NB4 (cell line): ENCODE measurements around the gene MAGI2.

Experiments used
- DNase-seq: peaks from one replicate; pipeline ENCODE4 v3.0.0; 2010; ENCODE audit warnings: low read depth
- H3K4me3 ChIP-seq: one replicate; pipeline ENCODE4 v1.5.1; 2011; ENCODE audit warnings: mild to moderate bottlenecking, low read depth, low read length, moderate library complexity
- MAX ChIP-seq: IDR thresholded peaks from 2 replicates; pipeline ENCODE4 v1.6.1; 2011; ENCODE audit warnings: low read depth, low read length
- MYC ChIP-seq: IDR thresholded peaks from 2 replicates; pipeline ENCODE4 v1.6.1; 2011; ENCODE audit warnings: low read depth, low read length
- POLR2A ChIP-seq: IDR thresholded peaks from 2 replicates; pipeline ENCODE4 v1.6.1; 2011; ENCODE audit warnings: mild to moderate bottlenecking; ENCODE audit not compliant: insufficient read length; ENCODE audit errors: extremely low read depth
- TF ChIP-seq, protein P1 (sequence below): IDR thresholded peaks from one replicate; pipeline ENCODE4 v1.5.1; 2012; ENCODE audit warnings: low read depth, low read length

The MAGI2 gene

GRCh38 chr7:79292834-79293233 lies 160.6 kb downstream of the MAGI2 start:
- no peak overlapping the region for H3K4me3 ChIP-seq
- no peak for DNase-seq
- TF ChIP-seq POLR2A (no peak), MYC (no peak), MAX (no peak)
- TF ChIP-seq, protein P1, sequence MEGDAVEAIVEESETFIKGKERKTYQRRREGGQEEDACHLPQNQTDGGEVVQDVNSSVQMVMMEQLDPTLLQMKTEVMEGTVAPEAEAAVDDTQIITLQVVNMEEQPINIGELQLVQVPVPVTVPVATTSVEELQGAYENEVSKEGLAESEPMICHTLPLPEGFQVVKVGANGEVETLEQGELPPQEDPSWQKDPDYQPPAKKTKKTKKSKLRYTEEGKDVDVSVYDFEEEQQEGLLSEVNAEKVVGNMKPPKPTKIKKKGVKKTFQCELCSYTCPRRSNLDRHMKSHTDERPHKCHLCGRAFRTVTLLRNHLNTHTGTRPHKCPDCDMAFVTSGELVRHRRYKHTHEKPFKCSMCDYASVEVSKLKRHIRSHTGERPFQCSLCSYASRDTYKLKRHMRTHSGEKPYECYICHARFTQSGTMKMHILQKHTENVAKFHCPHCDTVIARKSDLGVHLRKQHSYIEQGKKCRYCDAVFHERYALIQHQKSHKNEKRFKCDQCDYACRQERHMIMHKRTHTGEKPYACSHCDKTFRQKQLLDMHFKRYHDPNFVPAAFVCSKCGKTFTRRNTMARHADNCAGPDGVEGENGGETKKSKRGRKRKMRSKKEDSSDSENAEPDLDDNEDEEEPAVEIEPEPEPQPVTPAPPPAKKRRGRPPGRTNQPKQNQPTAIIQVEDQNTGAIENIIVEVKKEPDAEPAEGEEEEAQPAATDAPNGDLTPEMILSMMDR: no peak

GRCh38 chr7:79291498-79291865 lies 162.0 kb downstream of the MAGI2 start:
- DNase-seq: no peak
- no peak overlapping the region for H3K4me3 ChIP-seq
- TF ChIP-seq MYC (no peak), MAX (no peak), POLR2A (no peak)
- TF ChIP-seq, protein P1: no peak

DNA sequence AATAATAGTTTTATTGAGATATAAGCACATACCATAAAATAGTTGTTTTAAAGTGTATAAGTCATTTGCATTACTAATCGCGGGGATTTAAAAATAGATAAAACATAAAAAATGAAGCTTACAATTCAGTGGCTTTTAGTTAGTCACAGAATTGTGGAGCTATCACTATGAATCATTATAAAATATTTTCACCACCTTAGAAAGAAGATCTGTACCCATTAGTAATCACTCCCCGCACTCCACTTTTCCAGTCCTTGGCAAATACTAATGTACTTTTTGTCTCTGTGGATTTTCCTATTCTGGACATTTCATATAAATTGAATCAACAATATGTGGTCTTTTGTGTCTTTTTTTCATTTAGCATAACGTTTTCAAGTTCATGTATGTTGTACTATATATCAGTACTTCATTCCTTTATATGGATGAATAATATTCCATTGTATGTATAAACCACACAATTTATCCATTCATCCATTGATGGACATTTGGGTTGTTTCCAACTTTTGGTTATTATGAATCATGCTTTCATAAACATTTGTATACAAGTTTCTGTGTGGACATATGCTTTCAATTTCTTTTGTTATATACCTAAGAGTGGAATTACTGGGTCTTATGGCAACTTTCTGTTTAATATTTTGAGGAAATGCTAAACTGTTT lies 162.5 kb downstream of the MAGI2 start:
- no peak overlapping the region for H3K4me3 ChIP-seq
- DNase-seq: no peak
- TF ChIP-seq MAX: no peak
- TF ChIP-seq, protein P1: no peak

GRCh38 chr7:79290398-79290797 lies 163.1 kb downstream of the MAGI2 start:
- no peak for DNase-seq
- TF ChIP-seq, protein P1: no peak
- TF ChIP-seq MAX (no peak), POLR2A (no peak)
- H3K4me3 ChIP-seq: no peak overlapping the region

- TF ChIP-seq MYC (no peak), POLR2A (no peak), MAX (no peak)
- TF ChIP-seq, protein P1: no peak
- H3K4me3 ChIP-seq: no peak overlapping the region
- DNase-seq: no peak
Measured at GRCh38 chr7:79288655-79289054, 164.8 kb downstream of the MAGI2 start.

DNA sequence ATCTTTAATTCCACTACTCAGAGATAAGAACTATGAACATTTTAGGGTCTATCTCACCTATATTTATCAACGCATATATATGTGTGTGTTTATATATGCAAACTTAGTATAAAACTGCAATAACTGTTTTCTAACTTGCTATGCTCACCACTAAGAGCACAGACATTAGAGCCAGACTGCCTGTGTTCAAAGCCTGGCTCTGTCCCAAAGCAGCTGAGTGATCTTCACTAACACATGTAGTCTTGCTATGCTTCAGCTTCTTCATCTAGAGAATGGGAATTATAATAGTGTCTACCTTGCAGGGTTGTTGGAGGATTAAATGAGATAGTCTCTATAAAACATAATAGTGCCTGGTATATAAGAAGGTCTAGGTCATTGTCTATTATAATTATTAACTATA lies 165.5 kb downstream of the MAGI2 start:
- TF ChIP-seq MYC: no peak
- TF ChIP-seq, protein P1: no peak
- TF ChIP-seq POLR2A: no peak
- no peak for TF ChIP-seq MAX
- no peak for DNase-seq
- H3K4me3 ChIP-seq: no peak overlapping the region
